Omental fat pad (tissue), 4 donors: ENCODE measurements around the gene PAN2. TPM values are rescaled to one million over a fixed set of nuclear protein-coding genes. Genes with fewer than 3 reads are reported as not detected.

ENCODE experiments used
- ATAC-seq: fragments of 150-250 bp; one replicate; pipeline ENCODE4 v1.9.1; 2016; ENCODE audit warnings: mild to moderate bottlenecking, moderate library complexity; ENCODE audit not compliant: low FRiP score
- DNase-seq: peaks from one replicate; pipeline ENCODE4 v3.0.0-alpha.2; 2019; ENCODE audit warnings: low spot score
- total RNA-seq, 4 donors: library from RNA; depleted of rRNA; stranded (reverse); fragments of >200 nt; gene quantifications; one replicate each; pipeline ENCODE4 v1.1.0, GENCODE V29; 2016
- TF ChIP-seq, protein P1 (sequence below), 3 donors: fragments of 450-650 bp; IDR thresholded peaks; one replicate each; pipeline ENCODE4 v1.5.1; 2016 to 2017; ENCODE audit warnings: antibody characterized with exemption in 3 of 3, mild to moderate bottlenecking in 3 of 3, moderate library complexity in 2 of 3

The PAN2 gene
- total RNA-seq, 4 donors from 2014 or later: 17.3 to 57.8 (median 40.7) TPM

DNA sequence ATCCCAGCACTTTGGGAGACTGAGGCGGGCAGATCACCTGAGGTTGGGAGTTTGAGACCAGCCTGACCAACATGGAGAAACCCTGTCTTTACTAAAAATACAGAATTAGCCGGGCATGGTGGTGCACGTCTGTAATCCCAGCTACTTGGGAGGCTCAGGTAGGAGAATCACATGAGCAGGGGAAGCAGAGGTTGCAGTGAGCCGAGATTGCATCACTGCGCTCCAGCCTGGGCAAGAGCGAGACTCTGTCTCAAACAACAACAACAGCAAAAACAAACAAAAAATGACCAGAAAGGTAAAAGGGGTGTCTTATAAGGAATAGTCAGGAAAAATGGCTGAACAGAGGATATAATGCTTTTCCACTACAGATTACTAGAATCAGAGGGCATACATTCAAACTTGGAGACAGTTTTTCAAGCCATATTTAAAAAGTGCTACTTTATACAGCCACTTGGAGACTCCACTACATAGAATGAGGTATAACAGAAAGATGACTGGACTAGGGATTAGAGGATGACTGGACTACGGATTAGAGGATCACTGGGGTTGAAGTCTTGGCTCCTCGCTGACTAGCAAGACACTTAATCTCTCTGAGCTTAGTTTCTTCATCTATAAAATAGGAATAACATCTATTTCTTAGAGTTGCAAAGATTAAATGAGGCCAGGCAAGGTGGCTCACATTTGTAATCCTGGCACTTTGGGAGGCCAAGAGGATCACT lies 28.8 kb downstream of the PAN2 start:
- ATAC-seq (no peak), DNase-seq (no peak)
- TF ChIP-seq, protein P1, sequence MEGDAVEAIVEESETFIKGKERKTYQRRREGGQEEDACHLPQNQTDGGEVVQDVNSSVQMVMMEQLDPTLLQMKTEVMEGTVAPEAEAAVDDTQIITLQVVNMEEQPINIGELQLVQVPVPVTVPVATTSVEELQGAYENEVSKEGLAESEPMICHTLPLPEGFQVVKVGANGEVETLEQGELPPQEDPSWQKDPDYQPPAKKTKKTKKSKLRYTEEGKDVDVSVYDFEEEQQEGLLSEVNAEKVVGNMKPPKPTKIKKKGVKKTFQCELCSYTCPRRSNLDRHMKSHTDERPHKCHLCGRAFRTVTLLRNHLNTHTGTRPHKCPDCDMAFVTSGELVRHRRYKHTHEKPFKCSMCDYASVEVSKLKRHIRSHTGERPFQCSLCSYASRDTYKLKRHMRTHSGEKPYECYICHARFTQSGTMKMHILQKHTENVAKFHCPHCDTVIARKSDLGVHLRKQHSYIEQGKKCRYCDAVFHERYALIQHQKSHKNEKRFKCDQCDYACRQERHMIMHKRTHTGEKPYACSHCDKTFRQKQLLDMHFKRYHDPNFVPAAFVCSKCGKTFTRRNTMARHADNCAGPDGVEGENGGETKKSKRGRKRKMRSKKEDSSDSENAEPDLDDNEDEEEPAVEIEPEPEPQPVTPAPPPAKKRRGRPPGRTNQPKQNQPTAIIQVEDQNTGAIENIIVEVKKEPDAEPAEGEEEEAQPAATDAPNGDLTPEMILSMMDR (IDR thresholded peaks at IDR 0.05): no peak

DNA sequence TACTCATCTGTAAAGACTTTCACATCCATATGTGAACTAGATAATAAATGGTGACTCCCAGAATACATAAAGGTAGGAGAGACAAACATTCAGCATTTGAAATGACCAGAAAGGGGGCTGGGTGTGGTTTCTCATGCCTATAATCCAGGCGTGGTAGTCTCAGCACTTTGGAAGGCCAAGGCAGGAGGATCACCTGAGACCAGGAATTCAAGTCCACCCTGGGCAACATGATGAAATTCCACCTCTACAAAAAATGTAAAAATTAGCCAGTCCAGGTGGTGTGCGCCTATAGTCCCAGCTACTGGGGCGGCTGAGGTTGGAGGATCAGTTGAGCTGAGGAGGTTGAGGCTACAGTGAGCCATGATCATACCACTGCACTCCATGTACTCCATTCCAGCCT lies 29.5 kb downstream of the PAN2 start:
- no peak for ATAC-seq
- TF ChIP-seq, protein P1 (IDR thresholded peaks at IDR 0.05): no peak
- no peak for DNase-seq

DNA sequence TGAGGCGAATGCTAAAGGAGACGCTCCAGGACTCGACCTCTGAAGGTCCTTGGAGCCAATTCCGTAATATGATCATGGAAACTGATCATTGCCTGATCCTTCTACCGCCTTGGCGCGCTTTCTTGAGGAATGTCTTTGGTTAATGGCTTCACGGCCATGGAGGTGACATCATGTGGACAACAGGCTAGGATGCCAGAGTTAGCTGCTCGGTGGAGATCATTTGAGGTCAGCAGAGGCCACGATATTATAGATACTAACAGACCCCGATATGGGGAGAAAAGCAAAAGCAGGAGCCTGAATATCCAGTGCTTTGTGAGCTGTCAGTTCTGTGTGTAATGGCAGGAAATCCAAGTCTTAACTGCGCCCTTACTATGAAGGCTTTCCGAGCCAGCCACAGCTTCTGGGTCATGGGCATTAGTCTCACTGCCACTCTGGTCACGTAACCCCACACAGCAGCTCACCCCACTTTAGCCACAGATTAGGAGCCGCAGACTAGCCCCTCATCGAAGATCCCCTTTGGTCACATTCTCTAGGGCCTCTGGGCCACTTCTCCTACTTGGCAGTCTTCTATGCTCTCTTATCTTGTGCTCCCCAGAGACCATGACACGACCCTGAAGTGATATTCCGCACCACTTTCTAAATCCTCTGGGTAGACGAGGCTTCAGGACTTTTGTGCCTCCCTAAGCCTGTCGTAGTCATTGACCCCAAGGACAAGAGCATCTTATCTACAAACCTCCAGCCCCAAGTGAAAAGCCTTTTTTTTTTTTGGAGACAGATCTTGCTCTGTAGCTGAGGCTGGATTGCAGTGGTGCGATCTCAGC lies 32.9 kb downstream of the PAN2 start:
- DNase-seq (peak; percentile 42), ATAC-seq (peak; percentile 39)
- TF ChIP-seq, protein P1 (IDR thresholded peaks at IDR 0.05): no peak

DNA sequence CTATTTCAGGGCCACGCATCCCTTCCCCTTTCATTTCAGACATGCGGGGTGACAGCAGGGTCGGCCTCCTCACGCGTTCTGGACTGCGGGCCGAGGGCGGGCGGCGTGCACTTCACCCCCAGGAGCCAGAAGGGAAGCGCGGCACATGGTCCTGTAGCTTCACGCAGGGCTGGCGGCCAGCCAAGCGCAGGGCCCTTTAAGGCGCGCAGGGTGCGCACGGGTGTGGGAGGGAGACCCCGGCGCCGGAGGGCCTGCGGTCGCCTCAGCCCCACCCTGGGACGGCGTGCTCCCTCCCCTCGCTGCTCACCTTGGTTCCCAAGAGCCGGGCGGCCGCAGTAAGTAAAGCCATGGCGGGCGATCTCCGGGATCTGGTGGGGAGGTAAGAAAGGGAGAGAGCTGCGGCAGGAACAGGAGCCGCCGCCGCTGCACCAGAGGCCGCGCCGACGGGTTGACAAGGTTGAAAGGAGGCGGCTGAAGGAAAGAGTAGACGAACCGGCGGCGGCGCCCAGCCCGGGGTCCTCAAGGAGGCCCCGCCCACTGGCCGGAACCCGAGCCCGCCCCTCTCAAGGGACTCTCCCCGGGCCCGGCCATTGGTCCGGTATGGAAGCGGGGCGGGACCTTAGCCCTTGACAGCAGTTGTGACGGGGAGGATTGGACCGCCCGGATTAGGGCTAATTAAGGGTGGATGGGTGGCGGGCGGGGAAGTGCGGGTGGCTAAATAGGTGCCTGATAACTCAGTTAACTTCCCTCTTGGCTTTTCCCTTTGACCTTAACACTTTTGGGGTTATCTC lies 33.8 kb downstream of the PAN2 start, which contains the start of gene CS:
TSS of gene CS (minus strand) at position 478 of the 791 bp plus-strand sequence. CDS start at position 349, 129 bp downstream.
- TF ChIP-seq, protein P1 (IDR thresholded peaks at IDR 0.05): no peak
- DNase-seq: peak; percentile 95
- ATAC-seq: peak; percentile 99

DNA sequence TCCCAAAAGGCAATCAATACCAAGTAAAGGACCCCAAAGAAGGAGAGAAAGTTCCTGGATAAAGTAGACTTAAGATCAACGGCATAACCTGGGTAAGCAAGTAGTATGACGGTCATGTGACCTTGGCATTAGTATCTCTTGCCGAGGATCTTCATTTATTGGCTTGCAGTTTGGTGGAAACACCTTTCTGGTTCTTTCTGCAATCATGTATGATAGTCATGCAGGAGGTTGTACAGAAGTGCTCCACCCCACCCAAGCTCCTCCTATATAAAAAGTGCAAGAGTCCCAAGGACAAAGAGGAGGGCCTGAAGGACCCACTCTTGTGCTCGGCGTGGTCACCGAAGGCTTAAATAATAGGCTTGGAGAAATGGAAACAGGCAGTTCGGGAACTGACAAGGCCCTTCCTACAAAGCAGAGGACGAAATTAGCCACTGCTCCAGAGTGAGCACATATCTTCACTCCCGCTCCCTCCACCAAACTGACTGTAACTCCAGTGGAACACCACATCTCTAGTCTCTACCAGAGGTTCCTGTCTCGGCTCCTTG lies 34.4 kb downstream of the PAN2 start:
- TF ChIP-seq, protein P1 (IDR thresholded peaks at IDR 0.05): no peak
- DNase-seq (no peak), ATAC-seq (peak; percentile 12)

DNA sequence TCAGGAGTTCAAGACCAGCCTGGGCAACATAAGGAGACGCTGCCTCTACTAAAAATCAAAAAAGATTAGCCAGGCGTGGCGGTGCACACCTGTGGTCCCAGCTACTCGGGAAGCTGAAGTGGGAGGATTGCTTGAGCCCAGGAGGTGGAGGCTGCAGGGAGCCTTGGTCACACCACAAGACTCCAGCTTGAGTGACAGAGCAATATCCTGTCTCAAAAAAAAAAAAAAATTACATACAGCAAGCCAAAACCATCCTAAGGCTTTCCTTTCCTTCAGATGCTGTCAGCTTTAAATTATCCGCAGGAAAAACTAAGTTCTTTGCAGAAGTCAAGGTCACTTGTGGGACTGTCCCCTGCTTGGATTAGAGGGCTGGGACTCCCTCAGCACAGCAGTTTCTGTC lies 35.0 kb downstream of the PAN2 start:
- ATAC-seq (no peak), DNase-seq (no peak)
- TF ChIP-seq, protein P1 (IDR thresholded peaks at IDR 0.05): no peak
